SJCRH30 (cell line): ENCODE results near the gene HCK. TPM values are rescaled to one million over a fixed set of nuclear protein-coding genes. Genes with fewer than 3 reads are reported as not detected.
A peak's percentile ranks its signal among the peaks of the same experiment; 100 is the strongest.

ENCODE experiments used
- DNase-seq, 2 experiments: peaks; one replicate each; pipeline ENCODE4 v3.0.0-alpha.2; 2015 to 2020
- H3K27ac ChIP-seq: fragments of 250-450 bp; sonication (Bioruptor Pico); 2 replicates; pipeline ENCODE4 v1.5.1; 2020; ENCODE audit warnings: mild to moderate bottlenecking, moderate library complexity
- H3K27me3 ChIP-seq: fragments of 250-450 bp; sonication (Bioruptor Pico); 2 replicates; pipeline ENCODE4 v1.5.1; 2020; ENCODE audit warnings: mild to moderate bottlenecking, moderate library complexity
- H3K36me3 ChIP-seq: fragments of 250-450 bp; sonication (Bioruptor Pico); 2 replicates; pipeline ENCODE4 v1.5.1; 2020; ENCODE audit warnings: mild to moderate bottlenecking, moderate library complexity
- H3K4me1 ChIP-seq: fragments of 250-450 bp; sonication (Bioruptor Pico); 2 replicates; pipeline ENCODE4 v1.5.1; 2020; ENCODE audit warnings: mild to moderate bottlenecking, moderate library complexity
- H3K4me3 ChIP-seq: fragments of 250-450 bp; sonication (Bioruptor Pico); 2 replicates; pipeline ENCODE4 v1.5.1; 2020; ENCODE audit warnings: mild to moderate bottlenecking, moderate library complexity
- H3K9me3 ChIP-seq: fragments of 250-450 bp; sonication (Bioruptor Pico); replicated peaks from 2 replicates; pipeline ENCODE4 v1.5.1; 2020; ENCODE audit warnings: mild to moderate bottlenecking, moderate library complexity
- total RNA-seq: library from RNA; depleted of rRNA; stranded (reverse); fragments of >200 nt; shearing (Covaris generic); gene quantifications from 2 replicates; pipeline ENCODE4 v1.2.3, GENCODE V29; 2014

HCK gene
- total RNA-seq, 1 experiment from 2014 or later = not detected

- no peak overlapping the region for H3K4me3 ChIP-seq
- no peaks in the 10 kb centered on the region for H3K4me1 ChIP-seq
- H3K9me3 ChIP-seq = no peaks in the 10 kb centered on the region
- no peak for DNase-seq
- no peak overlapping the region for H3K27ac ChIP-seq
- H3K27me3 ChIP-seq = peaks cover 13% of the 10 kb centered on the region
- H3K36me3 ChIP-seq = no peaks in the 10 kb centered on the region
Measured at GRCh38 chr20:32059189-32059588, 7.1 kb downstream of the HCK start.

GRCh38 chr20:32062776-32063170, 10.7 kb downstream of the HCK start:
- Histone ChIP-seq H3K4me3 (no peak overlapping the region), H3K27me3 (peaks cover 12% of the 10 kb centered on the region), H3K27ac (no peak overlapping the region), H3K4me1 (no peaks in the 10 kb centered on the region), H3K9me3 (no peaks in the 10 kb centered on the region), H3K36me3 (no peaks in the 10 kb centered on the region)
- DNase-seq = no peak

- H3K4me1 ChIP-seq = no peaks in the 10 kb centered on the region
- H3K36me3 ChIP-seq = no peaks in the 10 kb centered on the region
- no peak for DNase-seq
- no peaks in the 10 kb centered on the region for H3K9me3 ChIP-seq
- H3K4me3 ChIP-seq = no peak overlapping the region
- H3K27me3 ChIP-seq = peaks cover 10% of the 10 kb centered on the region
- H3K27ac ChIP-seq = no peak overlapping the region
Measured at GRCh38 chr20:32063695-32064094, 11.7 kb downstream of the HCK start.

- no peak for DNase-seq
Measured at GRCh38 chr20:32064667-32065066, 12.6 kb downstream of the HCK start.

GRCh38 chr20:32067234-32067821, 15.3 kb downstream of the HCK start:
- peaks cover 2% of the 10 kb centered on the region for H3K27me3 ChIP-seq
- H3K27ac ChIP-seq = no peak overlapping the region
- H3K9me3 ChIP-seq = no peaks in the 10 kb centered on the region
- DNase-seq = no peak
- H3K36me3 ChIP-seq = no peaks in the 10 kb centered on the region
- peaks cover 14% of the 10 kb centered on the region for H3K4me1 ChIP-seq
- no peak overlapping the region for H3K4me3 ChIP-seq

More at GRCh38 chr20:32064667-32065066, 12.6 kb downstream of the HCK start:
- peaks cover 10% of the 10 kb centered on the region for H3K27me3 ChIP-seq
- H3K9me3 ChIP-seq = no peaks in the 10 kb centered on the region
- H3K36me3 ChIP-seq = no peaks in the 10 kb centered on the region
- H3K4me1 ChIP-seq = no peaks in the 10 kb centered on the region; the same call in 1 of the 2 replicates
- H3K27ac ChIP-seq = no peak overlapping the region
- no peak overlapping the region for H3K4me3 ChIP-seq

- H3K4me1 ChIP-seq = peaks cover 22% of the 10 kb centered on the region
- H3K36me3 ChIP-seq = no peaks in the 10 kb centered on the region
- H3K4me3 ChIP-seq = no peak overlapping the region
- no peak overlapping the region for H3K27ac ChIP-seq
- H3K9me3 ChIP-seq = no peaks in the 10 kb centered on the region
- no peak for DNase-seq
- H3K27me3 ChIP-seq = peaks cover 2% of the 10 kb centered on the region; the same call in 1 of the 2 replicates
Measured at GRCh38 chr20:32068174-32068573, 16.1 kb downstream of the HCK start.

GRCh38 chr20:32069711-32070110, 17.7 kb downstream of the HCK start:
- Histone ChIP-seq H3K9me3 (no peaks in the 10 kb centered on the region), H3K4me3 (no peak overlapping the region), H3K27ac (no peak overlapping the region), H3K36me3 (no peaks in the 10 kb centered on the region), H3K27me3 (peaks cover 2% of the 10 kb centered on the region; the same call in 1 of the 2 replicates), H3K4me1 (peaks cover 22% of the 10 kb centered on the region)
- no peak for DNase-seq

GRCh38 chr20:32070282-32070681, 18.2 kb downstream of the HCK start:
- DNase-seq = no peak
- Histone ChIP-seq H3K27me3 (peaks cover 2% of the 10 kb centered on the region; the same call in 1 of the 2 replicates), H3K4me3 (no peak overlapping the region), H3K27ac (no peak overlapping the region), H3K9me3 (no peaks in the 10 kb centered on the region), H3K36me3 (no peaks in the 10 kb centered on the region), H3K4me1 (peaks cover 22% of the 10 kb centered on the region)

GRCh38 chr20:32070690-32071213, 18.7 kb downstream of the HCK start:
- H3K4me1 ChIP-seq = peaks cover 22% of the 10 kb centered on the region
- no peak for DNase-seq
- H3K27ac ChIP-seq = no peak overlapping the region
- no peaks in the 10 kb centered on the region for H3K9me3 ChIP-seq
- H3K36me3 ChIP-seq = no peaks in the 10 kb centered on the region
- H3K4me3 ChIP-seq = no peak overlapping the region
- H3K27me3 ChIP-seq = no peaks in the 10 kb centered on the region; the same call in 1 of the 2 replicates

GRCh38 chr20:32071395-32072167, 19.5 kb downstream of the HCK start:
- Histone ChIP-seq H3K27ac (peak overlapping the region; percentile 37), H3K4me3 (no peak overlapping the region), H3K9me3 (no peaks in the 10 kb centered on the region), H3K27me3 (no peaks in the 10 kb centered on the region; the same call in 1 of the 2 replicates), H3K36me3 (no peaks in the 10 kb centered on the region), H3K4me1 (peaks cover 22% of the 10 kb centered on the region)
- peak; percentile 63 to 76 for DNase-seq

- peaks cover 22% of the 10 kb centered on the region for H3K4me1 ChIP-seq
- no peaks in the 10 kb centered on the region for H3K9me3 ChIP-seq
- peak; percentile 51 to 72 for DNase-seq
Measured at GRCh38 chr20:32072168-32072750, 20.2 kb downstream of the HCK start.

GRCh38 chr20:32075534-32075933, 23.5 kb downstream of the HCK start:
- H3K9me3 ChIP-seq = no peaks in the 10 kb centered on the region
- no peak for DNase-seq
- H3K4me3 ChIP-seq = no peak overlapping the region
- H3K36me3 ChIP-seq = no peaks in the 10 kb centered on the region
- H3K27me3 ChIP-seq = 0 out of 2 replicates have a peak, but pooled peaks cover 2% of the 10 kb centered on the region
- H3K27ac ChIP-seq = no peak overlapping the region
- H3K4me1 ChIP-seq = peaks cover 22% of the 10 kb centered on the region

More at GRCh38 chr20:32072168-32072750, 20.2 kb downstream of the HCK start:
- no peaks in the 10 kb centered on the region for H3K36me3 ChIP-seq
- H3K27me3 ChIP-seq = no peaks in the 10 kb centered on the region; the same call in 1 of the 2 replicates
- peak overlapping the region; percentile 37 for H3K27ac ChIP-seq
- H3K4me3 ChIP-seq = no peak overlapping the region

- H3K27ac ChIP-seq = no peak overlapping the region
- H3K36me3 ChIP-seq = no peaks in the 10 kb centered on the region
- peaks cover 10% of the 10 kb centered on the region for H3K4me1 ChIP-seq
- no peak overlapping the region for H3K4me3 ChIP-seq
- H3K27me3 ChIP-seq = 0 out of 2 replicates have a peak, but pooled peaks cover 8% of the 10 kb centered on the region
- no peak for DNase-seq
- no peaks in the 10 kb centered on the region for H3K9me3 ChIP-seq
Measured at GRCh38 chr20:32077190-32077589, 25.1 kb downstream of the HCK start.

GRCh38 chr20:32078322-32078721, 26.3 kb downstream of the HCK start:
- DNase-seq = no peak
- Histone ChIP-seq H3K27me3 (peaks cover 18% of the 10 kb centered on the region; the same call in 1 of the 2 replicates), H3K4me1 (no peaks in the 10 kb centered on the region), H3K4me3 (no peak overlapping the region), H3K9me3 (no peaks in the 10 kb centered on the region), H3K36me3 (no peaks in the 10 kb centered on the region), H3K27ac (no peak overlapping the region)

- Histone ChIP-seq H3K27me3 (peaks cover 21% of the 10 kb centered on the region; the same call in 1 of the 2 replicates), H3K9me3 (no peaks in the 10 kb centered on the region), H3K4me3 (no peak overlapping the region), H3K27ac (no peak overlapping the region), H3K36me3 (no peaks in the 10 kb centered on the region), H3K4me1 (no peaks in the 10 kb centered on the region)
- DNase-seq = no peak
Measured at GRCh38 chr20:32078791-32079190, 26.7 kb downstream of the HCK start.
